Liver (tissue), 9 donors: ENCODE data around the gene THOC7. TPM values are rescaled to one million over a fixed set of nuclear protein-coding genes. Genes with fewer than 3 reads are reported as not detected.

Experiments
- DNase-seq: peaks from one replicate; pipeline ENCODE4 v3.0.0-alpha.2; 2017; ENCODE audit warnings: low spot score
- H3K27ac ChIP-seq, 2 donors: one replicate each; pipeline ENCODE4 v1.7.0; 2013; ENCODE audit warnings: inconsistent platforms in 2 of 2, low read length in 2 of 2, control low read depth in 1 of 2, low read depth in 1 of 2, mild to moderate bottlenecking in 1 of 2
- H3K27me3 ChIP-seq, 4 donors: one replicate each; pipeline versions ENCODE4 v1.6.1 to v1.7.0; 2013; ENCODE audit warnings: low read length in 3 of 4, inconsistent platforms in 1 of 4, mild to moderate bottlenecking in 1 of 4, moderate library complexity in 1 of 4; ENCODE audit not compliant: control insufficient read depth in 4 of 4, insufficient read depth in 4 of 4
- H3K36me3 ChIP-seq, 4 donors: one replicate each; pipeline versions ENCODE4 v1.6.1 to v1.7.0; 2013; ENCODE audit warnings: low read length in 3 of 4, mild to moderate bottlenecking in 3 of 4, low read depth in 1 of 4, moderate library complexity in 1 of 4; ENCODE audit not compliant: control insufficient read depth in 4 of 4, insufficient read depth in 3 of 4
- H3K4me1 ChIP-seq, 4 donors: one replicate each; pipeline versions ENCODE4 v1.6.1 to v1.7.0; 2013; ENCODE audit warnings: low read length in 3 of 4, mild to moderate bottlenecking in 3 of 4, moderate library complexity in 1 of 4; ENCODE audit not compliant: control insufficient read depth in 4 of 4, insufficient read depth in 4 of 4
- H3K4me3 ChIP-seq, 3 donors: one replicate each; pipeline versions ENCODE4 v1.6.1 to v1.7.0; 2013; ENCODE audit warnings: low read length in 3 of 3, control low read depth in 1 of 3, low read depth in 1 of 3, mild to moderate bottlenecking in 1 of 3
- H3K9ac ChIP-seq, 2 donors: one replicate each; pipeline ENCODE4 v1.7.0; 2013; ENCODE audit warnings: low read length in 2 of 2, mild to moderate bottlenecking in 2 of 2, moderate library complexity in 2 of 2, control low read depth in 1 of 2, low read depth in 1 of 2
- H3K9me3 ChIP-seq, 4 donors: one replicate each; pipeline versions ENCODE4 v1.6.1 to v1.7.0; 2013; ENCODE audit warnings: low read length in 3 of 4; ENCODE audit not compliant: control insufficient read depth in 4 of 4
- ATF3 ChIP-seq: IDR thresholded peaks from 2 replicates; pipeline ENCODE4 v1.6.1; 2016; ENCODE audit warnings: antibody characterized with exemption
- CTCF ChIP-seq: fragments of 150-350 bp; IDR thresholded peaks from 2 replicates; pipeline ENCODE4 v1.5.1; 2017; ENCODE audit warnings: improper control_type of control experiment, low read depth, low read length; ENCODE audit not compliant: missing input control
- EGR1 ChIP-seq, 2 donors: IDR thresholded peaks; 2 replicates each; pipeline ENCODE4 v1.6.1; 2016 to 2018; ENCODE audit warnings: antibody characterized with exemption in 2 of 2, low read depth in 2 of 2
- FOXA1 ChIP-seq: IDR thresholded peaks from 2 replicates; pipeline ENCODE4 v1.6.1; 2016; ENCODE audit warnings: antibody characterized with exemption
- GABPA ChIP-seq, 2 donors: IDR thresholded peaks in 1 of 2; conservative IDR thresholded peaks in 1 of 2; 2 replicates each; pipeline ENCODE4 v1.6.1; 2016; ENCODE audit warnings: antibody characterized with exemption in 2 of 2, mild to moderate bottlenecking in 1 of 2, moderate library complexity in 1 of 2
- HNF4A ChIP-seq, 2 donors: conservative IDR thresholded peaks; 2 replicates each; pipeline ENCODE4 v1.6.1; 2016; ENCODE audit warnings: antibody characterized with exemption in 2 of 2, mild to moderate bottlenecking in 2 of 2
- HNF4G ChIP-seq: IDR thresholded peaks from 2 replicates; pipeline ENCODE4 v1.6.1; 2016; ENCODE audit warnings: antibody characterized with exemption
- JUND ChIP-seq, 2 donors: IDR thresholded peaks; 2 replicates each; pipeline ENCODE4 v1.6.1; 2016; ENCODE audit warnings: antibody characterized with exemption in 2 of 2
- NR2F2 ChIP-seq: IDR thresholded peaks from 2 replicates; pipeline ENCODE4 v1.6.1; 2016; ENCODE audit warnings: antibody characterized with exemption
- RAD21 ChIP-seq, 2 donors: IDR thresholded peaks; 2 replicates each; pipeline ENCODE4 v1.6.1; 2016; ENCODE audit warnings: antibody characterized with exemption in 2 of 2, mild to moderate bottlenecking in 2 of 2
- REST ChIP-seq: IDR thresholded peaks from 2 replicates; pipeline ENCODE4 v1.6.1; 2016; ENCODE audit warnings: antibody characterized with exemption, mild to moderate bottlenecking
- SP1 ChIP-seq: IDR thresholded peaks from 2 replicates; pipeline ENCODE4 v1.6.1; 2018; ENCODE audit warnings: antibody characterized with exemption, mild to moderate bottlenecking
- TAF1 ChIP-seq: conservative IDR thresholded peaks from 2 replicates; pipeline ENCODE4 v1.6.1; 2016; ENCODE audit warnings: antibody characterized with exemption, mild to moderate bottlenecking
- YY1 ChIP-seq: IDR thresholded peaks from 2 replicates; pipeline ENCODE4 v1.6.1; 2016; ENCODE audit warnings: antibody characterized with exemption, mild to moderate bottlenecking
- WGBS: extraction: QIAGEN DNeasy Blood & Tissue Kit; methylation state at CpG from one replicate; pipeline ENCODE4 v1.1.7; 2013; 5-methylcytosine and 5-hydroxymethylcytosine counted together
- polyA plus RNA-seq, 2 donors: library from polyadenylated mRNA; stranded (reverse) in 1 of 2; unstranded in 1 of 2; fragments of 200-250 nt in 1 of 2; fragments of >200 nt in 1 of 2; fragmentation: Nextera tagmentation in 1 of 2; extraction: Ambion mirVana in 1 of 2; gene quantifications; one replicate each; pipeline versions ENCODE4 v1.2.1 to v1.2.3, GENCODE V29; 2013 to 2015
- total RNA-seq, 2 donors: library from RNA; depleted of rRNA; stranded (reverse); fragments of >200 nt; gene quantifications; one replicate each; pipeline ENCODE4 v1.2.3, GENCODE V29; 2014
- donor health status: healthy.
- donor health status: healthy.
- donor health status: healthy.
- donor health status: healthy.
- donor health status: healthy.

The THOC7 gene
- total and polyA plus RNA-seq, 4 donors: 11.7 to 38.6 (median 23.0) TPM

GRCh38 chr3:63867225-63867624 lies 3.6 kb upstream of the THOC7 start:
- no peaks in the 10 kb centered on the region for H3K36me3 ChIP-seq
- TF ChIP-seq GABPA (IDR thresholded peaks at IDR 0.05 in 1 of 2, conservative IDR thresholded peaks at IDR 0.05 in 1 of 2) (no peak), REST (no peak), TAF1 (no peak), NR2F2 (no peak), SP1 (no peak), EGR1 (IDR thresholded peaks at IDR 0.05; ENCODE audit: low read depth in 2 of 2) (no peak), HNF4G (no peak)
- H3K27me3 ChIP-seq: no peaks in the 10 kb centered on the region
- peaks cover 0 to 13% (median 10%) of the 10 kb centered on the region in 4 donors for H3K4me1 ChIP-seq
- H3K9me3 ChIP-seq: no peaks in the 10 kb centered on the region
- H3K27ac ChIP-seq: no peak overlapping the region
- 99% methylated on average over 1 of the region's 1 CpG for WGBS
- H3K9ac ChIP-seq: no peak overlapping the region
- no peak overlapping the region for H3K4me3 ChIP-seq
- no peak for DNase-seq

- WGBS: 11% methylated on average over 3 of the region's 3 CpGs
- H3K27me3 ChIP-seq: no peaks in the 10 kb centered on the region
- H3K9me3 ChIP-seq: no peaks in the 10 kb centered on the region
- peak overlapping the region; percentile 81 to 82 for H3K27ac ChIP-seq
- H3K9ac ChIP-seq: peak overlapping the region; percentile 45 to 86
- no peak for DNase-seq
- peaks cover 0 to 13% (median 11%) of the 10 kb centered on the region in 4 donors for H3K4me1 ChIP-seq
- no peaks in the 10 kb centered on the region for H3K36me3 ChIP-seq
- peak overlapping the region; percentile 69 to 100 (median 81) for H3K4me3 ChIP-seq
- no peak for TF ChIP-seq EGR1 (IDR thresholded peaks at IDR 0.05; ENCODE audit: low read depth in 2 of 2)
- TF ChIP-seq SP1: no peak
These were observed 1.3 kb upstream of the THOC7 start for GRCh38 chr3:63864965-63865327.

GRCh38 chr3:63864008-63864964 lies 681 bp upstream of the THOC7 start:
- Histone ChIP-seq H3K4me1 (peaks cover 0 to 13% (median 11%) of the 10 kb centered on the region in 4 donors), H3K27ac (peak overlapping the region; percentile 81 to 82), H3K4me3 (peak overlapping the region; percentile 69 to 100 (median 81)), H3K9me3 (no peaks in the 10 kb centered on the region), H3K9ac (peak overlapping the region; percentile 45 to 86), H3K36me3 (no peaks in the 10 kb centered on the region), H3K27me3 (no peaks in the 10 kb centered on the region)
- WGBS: under 1% methylated on average over 93 of the region's 93 CpGs
- TF ChIP-seq HNF4A (conservative IDR thresholded peaks at IDR 0.05) (no peak), REST (no peak), JUND (IDR thresholded peaks at IDR 0.05) (no peak), YY1 (no peak), TAF1 (no peak), EGR1 (IDR thresholded peaks at IDR 0.05; ENCODE audit: low read depth in 2 of 2) (no peak), ATF3 (no peak), FOXA1 (no peak), NR2F2 (no peak), CTCF (no peak), HNF4G (no peak), RAD21 (IDR thresholded peaks at IDR 0.05) (no peak)
- DNase-seq: peak; percentile 57
